T follicular helper cell (primary cell): ENCODE data around the gene EMID1.

Experiments
- DNase-seq: peaks from one replicate; pipeline ENCODE4 v3.0.0-alpha.2; 2020; ENCODE audit warnings: low read depth
- total RNA-seq, 2 experiments: gene quantifications; one replicate each; lab custom pipeline; 2026; lab: John Stamatoyannopoulos, UW

The EMID1 gene
- total RNA-seq: 0 to 0.36 reads per million in 2 experiments

GRCh38 chr22:29205594-29206371 is at the start of gene EMID1:
Gene EMID1, plus strand, starts transcription at chr22:29205896. Its CDS starts 143 bp downstream, at chr22:29206039.
- no peak for DNase-seq

DNA sequence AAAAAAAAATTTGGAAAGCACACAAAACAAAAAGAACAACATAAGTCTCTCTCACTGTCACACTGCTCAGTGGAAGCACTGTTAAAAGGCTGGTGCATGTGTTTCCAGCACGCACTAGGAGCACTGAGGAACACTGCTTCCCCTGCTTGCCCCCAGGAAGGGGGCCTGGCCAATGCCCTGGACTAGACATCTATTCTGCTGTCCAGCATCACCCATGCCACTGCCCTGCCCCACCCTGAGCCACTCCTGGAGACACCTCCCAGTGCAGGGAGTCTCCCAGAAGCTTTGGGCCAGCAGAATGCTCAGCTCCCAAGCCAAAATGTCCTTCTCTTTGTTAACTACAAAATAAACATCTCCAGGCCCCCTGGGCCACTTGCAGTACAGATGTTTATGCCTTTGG is 49.7 kb upstream of the EMID1 start:
- no peak for DNase-seq

DNA sequence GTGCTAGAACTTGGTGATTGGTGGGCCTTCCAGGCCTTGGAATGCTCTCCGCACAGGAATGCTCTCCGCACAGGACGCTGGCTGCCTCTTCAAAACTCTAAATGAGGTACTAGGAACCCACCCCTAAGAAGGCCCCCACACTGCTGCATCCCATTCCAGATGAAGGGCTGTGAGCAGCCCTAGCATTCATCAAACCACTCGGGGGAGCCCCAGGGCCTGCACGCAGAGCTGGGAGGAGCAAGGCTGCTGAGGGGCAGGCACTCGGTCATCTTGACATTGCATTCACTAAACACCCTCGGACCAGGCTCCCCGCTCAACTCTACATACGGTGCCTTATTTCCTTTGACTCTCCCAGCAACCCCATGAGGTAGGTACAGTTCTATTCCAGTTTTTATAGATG is 49.2 kb upstream of the EMID1 start:
- DNase-seq: no peak

DNA sequence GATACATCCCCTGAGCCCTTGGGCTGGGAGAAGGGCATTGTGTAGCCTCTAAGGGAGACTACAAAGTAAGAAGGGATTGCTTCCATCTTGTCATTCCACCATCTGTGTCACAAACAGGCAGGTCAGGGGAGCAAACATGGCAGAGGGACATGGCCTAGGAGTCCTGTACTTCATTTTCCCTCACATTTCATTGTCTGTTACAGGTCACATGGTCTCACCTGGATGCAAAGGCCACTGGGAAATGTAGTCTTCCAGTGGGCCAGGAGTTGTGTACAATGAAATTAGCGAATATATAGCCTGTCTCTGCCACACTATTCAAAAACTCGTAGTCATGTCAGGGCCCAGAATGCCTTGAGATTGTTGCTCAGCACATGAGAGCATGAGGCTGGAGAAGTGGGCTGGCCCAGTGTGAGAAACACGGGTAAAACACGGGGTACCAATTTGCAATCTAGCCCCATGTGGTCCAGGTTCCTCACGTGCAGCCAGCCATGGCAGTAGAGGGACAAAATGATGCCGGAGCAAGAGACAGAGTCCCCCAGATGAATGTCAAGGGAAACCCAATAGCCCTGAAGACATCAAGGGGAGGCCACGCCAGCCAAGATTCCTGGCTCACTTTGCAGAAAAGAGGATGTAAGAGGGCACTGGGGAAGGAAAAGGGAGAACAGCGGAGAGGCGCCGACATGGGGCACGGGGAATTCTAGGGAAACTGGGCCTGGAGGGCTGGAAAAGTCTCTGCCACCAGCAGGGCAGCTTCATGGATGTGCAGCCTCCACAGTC is 47.7 kb upstream of the EMID1 start:
- no peak for DNase-seq

DNA sequence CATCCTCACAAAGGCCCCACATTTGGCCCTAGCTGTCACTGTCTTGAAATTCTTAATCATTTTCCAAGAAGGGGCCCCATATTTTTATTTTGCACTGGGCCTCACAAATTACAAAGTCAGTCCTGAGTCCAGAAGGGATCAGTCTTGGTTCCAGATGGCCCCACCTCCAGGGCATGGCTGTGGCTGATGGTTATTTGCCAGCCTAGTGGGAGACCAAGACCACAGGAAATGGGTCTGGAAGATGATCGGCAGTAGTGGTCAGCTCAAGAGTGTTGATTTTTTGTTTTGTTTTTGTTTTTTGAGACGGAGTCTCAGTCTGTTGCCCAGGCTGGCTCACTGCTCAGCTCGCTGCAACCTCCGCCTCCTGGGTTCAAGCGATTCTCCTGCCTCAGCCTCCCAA is 47.1 kb upstream of the EMID1 start:
- DNase-seq: no peak

GRCh38 chr22:29163808-29164207 is 41.9 kb upstream of the EMID1 start:
- no peak for DNase-seq

DNA sequence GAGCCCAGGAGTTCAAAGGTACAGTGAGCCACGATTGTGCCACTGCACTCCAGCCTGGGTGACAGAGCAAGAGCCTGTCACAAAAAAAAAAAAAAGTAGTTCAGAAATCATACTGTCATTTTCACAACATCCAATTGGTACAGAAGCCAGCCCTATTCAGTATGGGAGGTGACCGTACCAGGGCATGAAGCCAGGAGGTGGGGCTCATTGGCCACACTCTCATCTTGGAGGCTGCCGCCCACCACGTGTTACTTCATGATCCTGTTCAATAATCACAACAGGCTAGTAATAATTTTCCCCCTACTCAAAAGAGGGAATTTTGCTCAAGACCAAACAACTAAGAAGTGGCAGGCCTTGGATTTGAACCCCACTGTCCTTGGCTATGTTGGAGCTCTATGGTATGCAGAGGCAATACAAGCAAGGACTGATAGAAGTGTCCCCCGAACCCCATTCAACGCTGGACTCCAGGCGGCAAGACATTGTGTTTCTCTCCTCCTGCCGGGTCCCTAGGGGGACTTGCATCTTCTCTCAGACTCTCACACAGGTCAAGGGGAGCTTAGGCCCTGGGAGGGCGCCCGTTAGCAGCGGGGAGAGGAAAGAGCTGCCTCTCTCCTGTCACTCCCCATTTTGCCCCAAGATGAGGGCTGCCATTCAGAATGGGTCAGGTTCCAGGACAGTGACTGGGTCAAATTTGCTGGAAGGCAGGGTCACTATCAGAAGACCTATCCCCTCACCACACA is 40.2 kb upstream of the EMID1 start:
- DNase-seq: no peak

GRCh38 chr22:29166180-29166579 is 39.5 kb upstream of the EMID1 start:
- no peak for DNase-seq

DNA sequence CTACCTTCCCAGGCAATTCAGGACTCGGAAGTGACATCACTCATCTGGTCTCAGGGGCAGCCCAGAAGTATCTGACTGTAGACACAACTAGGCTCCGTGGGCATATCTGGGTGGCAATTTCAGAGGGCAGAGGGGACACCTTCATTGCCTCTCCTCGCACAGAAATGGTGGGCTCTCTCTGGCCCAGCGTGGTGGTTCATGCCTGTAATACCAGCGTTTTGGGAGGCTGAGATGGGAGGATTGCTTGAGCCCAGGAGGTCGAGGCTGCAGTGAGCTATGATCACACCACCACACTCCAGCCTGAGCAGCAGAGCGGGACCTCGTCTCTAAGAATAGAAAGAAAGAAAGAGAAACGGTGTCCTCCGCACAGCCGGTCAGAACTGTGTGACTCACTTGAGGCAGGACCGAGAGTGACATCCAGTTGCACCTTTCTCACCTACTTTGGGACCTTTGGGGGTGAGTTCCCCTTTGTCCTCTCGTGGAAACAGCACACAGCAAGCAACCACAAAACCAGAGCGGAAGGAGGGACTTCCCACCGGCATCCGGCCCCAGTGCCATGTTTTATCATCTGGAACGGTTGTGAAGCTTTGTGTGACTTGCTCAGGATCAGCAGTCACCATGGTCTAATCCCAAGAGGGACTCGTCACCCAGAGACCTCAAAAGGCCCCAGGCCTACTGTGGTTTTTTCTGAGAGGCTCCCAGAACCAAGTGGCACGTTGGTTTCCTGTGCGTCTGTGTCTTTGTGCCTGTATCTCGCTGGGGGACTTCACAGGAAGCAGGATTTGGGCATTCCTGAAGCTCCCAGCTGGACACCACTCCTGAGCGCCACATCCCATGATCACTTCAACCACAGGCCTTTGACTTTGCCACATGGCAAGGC is 38.4 kb upstream of the EMID1 start:
- DNase-seq: no peak

GRCh38 chr22:29171721-29172120 is 34.0 kb upstream of the EMID1 start:
- no peak for DNase-seq

DNA sequence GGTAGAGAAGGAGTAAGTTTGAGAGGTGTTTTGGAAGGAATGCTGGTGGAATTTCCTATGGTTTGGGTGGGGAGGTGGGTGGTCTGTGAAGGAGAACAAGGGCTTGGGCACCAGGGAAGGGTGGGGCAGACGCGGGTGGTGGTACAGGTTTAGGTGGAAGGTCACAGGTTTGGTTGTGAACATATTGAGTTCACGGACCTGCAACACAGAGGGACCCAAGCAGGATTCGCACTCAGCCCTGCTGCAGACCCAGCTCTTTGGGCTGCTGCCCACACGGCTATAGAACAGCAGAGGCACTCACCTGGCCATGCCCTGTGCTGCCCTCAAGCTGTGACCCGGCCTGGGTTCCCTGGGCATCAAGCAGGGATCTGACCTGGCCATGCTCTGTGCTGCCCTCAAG is 33.5 kb upstream of the EMID1 start:
- no peak for DNase-seq

DNA sequence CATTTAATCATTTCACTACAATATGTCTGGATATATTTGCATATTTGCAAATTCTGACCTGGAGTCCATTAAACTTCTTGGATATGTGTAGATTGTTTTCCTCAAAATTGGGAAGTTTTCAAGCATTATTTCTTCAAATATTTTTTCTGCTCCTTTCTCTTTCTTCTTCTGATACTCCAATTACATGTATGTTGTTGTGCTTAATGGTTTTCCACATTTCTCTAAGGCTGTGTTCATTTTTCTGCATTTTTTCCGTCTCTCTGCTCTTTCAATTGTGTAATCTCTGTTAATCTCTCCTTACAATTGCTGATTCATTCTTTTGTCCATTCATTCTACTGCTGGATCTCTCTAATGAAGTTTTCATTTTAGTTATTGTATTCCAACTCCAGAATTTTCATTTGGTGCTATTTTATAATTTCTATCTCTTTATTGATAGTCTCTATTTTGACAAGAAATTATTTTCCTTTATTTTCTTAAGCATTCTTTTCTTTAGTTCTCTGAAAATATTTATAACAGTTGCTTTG is 30.3 kb upstream of the EMID1 start:
- DNase-seq: no peak

DNA sequence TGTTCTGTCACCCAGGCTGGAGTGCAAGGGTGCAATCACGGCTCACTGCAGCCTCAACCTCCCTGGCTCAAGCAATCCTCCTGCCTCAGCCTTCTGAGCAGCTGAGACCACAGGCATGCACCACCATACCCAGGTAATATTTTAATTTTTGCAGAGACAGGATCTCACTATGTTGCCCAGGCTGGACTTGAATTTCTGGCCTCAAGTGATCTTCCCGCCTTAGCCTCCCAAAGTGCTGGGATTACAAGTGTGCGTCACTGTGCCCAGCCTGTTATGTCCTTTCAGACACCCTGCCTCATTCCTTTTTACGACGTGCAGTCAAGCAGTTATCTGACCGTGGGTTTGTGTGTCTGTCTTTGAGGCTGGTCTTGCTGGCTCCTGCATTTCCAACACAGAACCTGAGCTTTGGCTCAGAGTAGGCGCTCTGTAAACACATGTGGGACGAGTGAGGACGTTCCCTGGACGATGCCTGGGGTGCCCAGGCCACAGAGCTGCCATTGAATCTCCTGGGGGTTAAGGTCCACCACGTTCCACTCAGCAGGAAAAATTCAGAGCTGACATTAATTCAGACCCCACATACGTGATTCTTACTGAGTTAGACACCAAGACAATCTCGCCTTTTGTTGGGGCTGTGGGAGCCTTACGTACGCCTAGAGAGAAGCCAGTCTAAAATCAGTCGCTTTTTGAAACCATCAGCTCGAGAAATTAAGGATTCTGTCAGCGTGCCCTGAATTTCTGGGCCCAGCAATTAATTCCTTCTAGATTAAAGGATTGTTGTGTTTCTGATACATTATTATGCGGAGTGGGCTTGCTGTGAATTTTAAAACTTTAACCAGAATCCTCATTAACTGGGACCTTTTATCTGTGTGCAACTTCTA is 21.5 kb upstream of the EMID1 start:
- no peak for DNase-seq

DNA sequence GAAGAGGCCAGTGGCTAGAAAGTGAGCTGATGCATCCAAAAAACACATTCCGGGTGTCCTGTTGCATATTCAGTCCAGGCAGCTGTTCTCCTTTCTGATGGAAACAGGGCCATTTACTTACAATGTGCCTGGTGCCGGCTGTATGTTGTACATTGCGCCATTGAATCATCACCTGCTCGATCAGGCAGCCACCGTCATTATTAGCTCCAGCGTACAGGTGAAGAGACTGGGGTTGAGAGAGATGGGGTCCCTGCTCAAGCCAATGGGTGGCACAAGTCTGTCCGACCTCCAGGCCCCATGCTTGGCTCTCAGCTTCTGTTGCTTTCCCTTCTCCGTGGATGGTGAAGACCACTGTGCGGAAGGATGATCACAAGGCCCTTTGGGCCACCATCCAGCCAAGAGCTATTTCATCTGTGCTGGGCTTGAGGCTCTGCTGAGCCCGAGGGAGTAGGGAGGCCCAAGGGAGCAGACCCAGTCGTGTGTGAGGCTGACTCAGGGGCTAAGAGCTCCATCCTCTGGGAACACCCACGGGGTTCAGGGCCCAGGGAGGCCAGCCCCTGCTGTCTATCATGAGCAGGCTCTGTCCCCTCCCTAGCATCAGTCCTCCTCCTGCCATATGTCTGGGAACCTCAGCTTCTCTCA is 20.7 kb upstream of the EMID1 start:
- DNase-seq: no peak

DNA sequence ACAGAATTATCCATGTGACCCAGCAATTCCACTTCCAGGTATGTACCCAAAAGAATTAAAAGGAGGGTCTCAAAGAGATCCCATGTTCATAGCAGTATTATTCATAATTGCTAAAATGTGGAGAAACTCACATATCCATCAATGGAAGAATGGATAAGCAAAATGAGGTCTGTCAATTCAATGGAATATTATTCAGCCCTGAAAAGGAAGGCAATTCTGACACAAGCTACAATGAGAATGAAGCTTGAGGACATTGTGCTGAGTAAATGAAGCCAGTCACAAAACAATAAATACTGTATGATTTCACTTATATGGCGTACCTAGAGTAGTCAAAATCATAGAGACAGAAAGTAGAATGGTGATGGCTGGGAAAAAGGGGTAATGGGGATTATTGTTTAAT is 19.4 kb upstream of the EMID1 start:
- no peak for DNase-seq

DNA sequence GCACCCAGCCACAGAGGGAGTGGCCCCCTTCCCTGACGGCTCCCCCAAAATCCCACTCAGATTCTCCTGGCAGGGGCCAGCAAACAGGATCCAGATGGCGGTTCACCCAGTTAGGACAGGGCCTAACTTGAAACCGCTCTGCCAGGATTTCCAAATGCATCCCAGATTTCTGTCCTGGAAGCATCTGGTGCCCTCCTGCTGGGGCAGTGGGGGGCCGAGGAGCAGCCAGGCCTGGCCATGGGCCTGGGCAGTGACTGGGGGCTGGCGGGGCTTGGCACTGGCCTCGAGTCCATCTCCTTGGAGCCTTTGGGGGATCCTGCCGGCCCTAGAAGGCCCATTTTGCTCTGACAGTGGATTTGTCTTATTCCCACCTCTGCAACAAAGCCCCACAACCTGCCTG is 17.9 kb upstream of the EMID1 start:
- DNase-seq: no peak

- no peak for DNase-seq
These were observed 15.6 kb upstream of the EMID1 start for GRCh38 chr22:29190051-29190450.

- DNase-seq: no peak
These were observed 14.8 kb upstream of the EMID1 start for GRCh38 chr22:29190918-29191317.

DNA sequence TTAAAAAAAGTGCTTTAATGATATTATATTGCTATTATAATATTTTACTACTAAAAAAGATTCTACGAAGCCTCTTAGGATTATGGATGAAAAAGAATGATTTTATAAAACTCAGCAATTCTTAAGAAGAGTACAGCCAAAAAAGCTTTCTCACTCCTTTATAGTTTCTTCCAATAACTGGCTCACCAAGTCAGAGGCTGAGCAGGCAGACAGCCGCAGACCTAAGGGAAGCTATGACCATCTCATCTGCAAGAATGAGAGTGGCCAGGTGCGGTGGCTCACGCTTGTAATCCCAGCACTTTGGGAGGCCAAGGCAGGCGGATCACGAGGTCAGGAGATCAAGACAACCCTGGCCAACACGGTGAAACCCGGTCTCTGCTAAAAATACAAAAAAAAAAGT is 12.7 kb upstream of the EMID1 start:
- no peak for DNase-seq

- DNase-seq: no peak
These were observed 11.5 kb upstream of the EMID1 start for GRCh38 chr22:29194184-29194583.
